Measurements from ENCODE around the gene CITED2. TPM values are rescaled to one million over a fixed set of nuclear protein-coding genes. Genes with fewer than 3 reads are reported as not detected.

CITED2 gene
- total RNA-seq, 4 donors from 2014 or later: 103 to 553 (median 336) TPM

GRCh38 chr6:139369568-139370282, 4.7 kb downstream of the CITED2 start:
- Histone ChIP-seq H3K36me3 (peaks cover 0 to 18% of the 10 kb centered on the region in 2 donors), H3K9me3 (no peaks in the 10 kb centered on the region), H3K27ac (peak overlapping the region; percentile 78 to 97 (median 90)), H3K27me3 (no peaks in the 10 kb centered on the region), H3K4me3 (peak overlapping the region; percentile 79), H3K4me1 (peaks cover 2 to 36% (median 10%) of the 10 kb centered on the region in 3 donors)
- WGBS, 2 donors (ENCODE audit: low coverage in 1 of 2): 8 to 11% methylated on average over 9 of the region's 9 CpGs
- ATAC-seq: no peak
- TF ChIP-seq CTCF (IDR thresholded peaks at IDR 0.05): peak; percentile 75 to 82 (median 80)
- no peak for TF ChIP-seq EP300 (IDR thresholded peaks at IDR 0.05)

- H3K9me3 ChIP-seq: no peaks in the 10 kb centered on the region
- no peaks in the 10 kb centered on the region for H3K27me3 ChIP-seq
- H3K27ac ChIP-seq: peak overlapping the region in 1 of 4 donors; percentile 97
- H3K36me3 ChIP-seq: peaks cover 0 to 18% of the 10 kb centered on the region in 2 donors
- 56 to 100% methylated on average over 1 to 2 of the region's 2 CpGs for WGBS, 2 donors (ENCODE audit: low coverage in 1 of 2)
- no peak for TF ChIP-seq POLR2A (IDR thresholded peaks at IDR 0.05)
- no peak for TF ChIP-seq POLR2AphosphoS5 (IDR thresholded peaks at IDR 0.05)
- no peak for TF ChIP-seq EP300 (IDR thresholded peaks at IDR 0.05)
- TF ChIP-seq CTCF (IDR thresholded peaks at IDR 0.05): no peak
- no peak overlapping the region for H3K4me3 ChIP-seq
- H3K4me1 ChIP-seq: peaks cover 2 to 36% (median 10%) of the 10 kb centered on the region in 3 donors
- ATAC-seq: no peak
Measured at GRCh38 chr6:139369068-139369467, 5.4 kb downstream of the CITED2 start.

GRCh38 chr6:139368661-139369060, 5.8 kb downstream of the CITED2 start:
- Histone ChIP-seq H3K9me3 (no peaks in the 10 kb centered on the region), H3K27me3 (no peaks in the 10 kb centered on the region), H3K4me3 (no peak overlapping the region), H3K27ac (no peak overlapping the region), H3K36me3 (peaks cover 0 to 15% of the 10 kb centered on the region in 2 donors), H3K4me1 (peaks cover 2 to 36% (median 10%) of the 10 kb centered on the region in 3 donors)
- no peak for ATAC-seq
- TF ChIP-seq POLR2A (IDR thresholded peaks at IDR 0.05): no peak
- TF ChIP-seq POLR2AphosphoS5 (IDR thresholded peaks at IDR 0.05): no peak
- TF ChIP-seq EP300 (IDR thresholded peaks at IDR 0.05): no peak
- no peak for TF ChIP-seq CTCF (IDR thresholded peaks at IDR 0.05)
- 100% methylated on average over 1 of the region's 1 CpG for WGBS, 2 donors (ENCODE audit: low coverage in 1 of 2)

- no peak overlapping the region for H3K27ac ChIP-seq
- peaks cover 2 to 36% (median 10%) of the 10 kb centered on the region in 3 donors for H3K4me1 ChIP-seq
- TF ChIP-seq CTCF (IDR thresholded peaks at IDR 0.05) (peak in 1 of 4 experiments; percentile 4), POLR2AphosphoS5 (IDR thresholded peaks at IDR 0.05) (no peak), EP300 (IDR thresholded peaks at IDR 0.05) (no peak)
- 72 to 74% methylated on average over 6 to 8 of the region's 8 CpGs for WGBS, 2 donors (ENCODE audit: low coverage in 1 of 2)
- no peaks in the 10 kb centered on the region for H3K9me3 ChIP-seq
- no peak overlapping the region for H3K4me3 ChIP-seq
- H3K27me3 ChIP-seq: no peaks in the 10 kb centered on the region
- peaks cover 0 to 7% of the 10 kb centered on the region in 2 donors for H3K36me3 ChIP-seq
- no peak for ATAC-seq
Measured at GRCh38 chr6:139367810-139368351, 6.6 kb downstream of the CITED2 start.

- no peaks in the 10 kb centered on the region for H3K27me3 ChIP-seq
- WGBS, 2 donors (ENCODE audit: low coverage in 1 of 2): 39 to 66% methylated on average over 3 of the region's 3 CpGs
- ATAC-seq: no peak
- H3K4me1 ChIP-seq: peaks cover 2 to 23% (median 8%) of the 10 kb centered on the region in 3 donors
- no peak for TF ChIP-seq POLR2A (IDR thresholded peaks at IDR 0.05)
- TF ChIP-seq CTCF (IDR thresholded peaks at IDR 0.05): no peak
- no peak for TF ChIP-seq POLR2AphosphoS5 (IDR thresholded peaks at IDR 0.05)
- TF ChIP-seq EP300 (IDR thresholded peaks at IDR 0.05): no peak
- no peak overlapping the region for H3K4me3 ChIP-seq
- no peaks in the 10 kb centered on the region for H3K9me3 ChIP-seq
- no peaks in the 10 kb centered on the region for H3K36me3 ChIP-seq
- no peak overlapping the region for H3K27ac ChIP-seq
Measured at GRCh38 chr6:139364982-139365379, 9.5 kb downstream of the CITED2 start.
